Neutrophil (primary cell): ENCODE results near the gene ZNF256.
A peak's percentile ranks its signal among the peaks of the same experiment; 100 is the strongest.
"Not testable (repeated sequence)": the region's sequence is repeated elsewhere in the genome, so short reads cannot be mapped to it uniquely, and the experiment has no call there.

Experiments used
- H3K27ac ChIP-seq: fragments of 200-600 bp; sonication (generic); 2 replicates; pipeline ENCODE4 v1.5.1; 2016; ENCODE audit warnings: mild to moderate bottlenecking, moderate library complexity
- H3K27me3 ChIP-seq: fragments of 200-600 bp; sonication (generic); 2 replicates; pipeline ENCODE4 v1.6.0; 2016; ENCODE audit warnings: mild to moderate bottlenecking
- H3K36me3 ChIP-seq: fragments of 200-600 bp; sonication (generic); 2 replicates; pipeline ENCODE4 v1.5.1; 2017
- H3K4me1 ChIP-seq, 2 experiments: fragments of 200-600 bp in 1 of 2; sonication (generic) in 1 of 2; 1 replicate in 1 of 2; 2 replicates in 1 of 2; pipeline versions ENCODE4 v1.5.1 to v1.6.1; 2013 to 2016; ENCODE audit warnings: low read depth in 1 of 2, low read length in 1 of 2, mild to moderate bottlenecking in 1 of 2, moderate library complexity in 1 of 2; ENCODE audit not compliant: control insufficient read depth in 1 of 2, insufficient read depth in 1 of 2
- H3K4me3 ChIP-seq, 2 experiments: fragments of 200-600 bp in 1 of 2; sonication (generic) in 1 of 2; 1 replicate in 1 of 2; 2 replicates in 1 of 2; pipeline ENCODE4 v1.5.1; 2013 to 2016; ENCODE audit warnings: low read depth in 1 of 2, low read length in 1 of 2, mild to moderate bottlenecking in 1 of 2, moderate library complexity in 1 of 2
- H3K9me3 ChIP-seq: fragments of 200-600 bp; sonication (generic); 2 replicates; pipeline ENCODE4 v1.5.1; 2016
- CTCF ChIP-seq: fragments of 200-600 bp; sonication (generic); IDR thresholded peaks from 2 replicates; pipeline ENCODE4 v1.5.1; 2016; ENCODE audit warnings: antibody characterized with exemption

ZNF256 gene

DNA sequence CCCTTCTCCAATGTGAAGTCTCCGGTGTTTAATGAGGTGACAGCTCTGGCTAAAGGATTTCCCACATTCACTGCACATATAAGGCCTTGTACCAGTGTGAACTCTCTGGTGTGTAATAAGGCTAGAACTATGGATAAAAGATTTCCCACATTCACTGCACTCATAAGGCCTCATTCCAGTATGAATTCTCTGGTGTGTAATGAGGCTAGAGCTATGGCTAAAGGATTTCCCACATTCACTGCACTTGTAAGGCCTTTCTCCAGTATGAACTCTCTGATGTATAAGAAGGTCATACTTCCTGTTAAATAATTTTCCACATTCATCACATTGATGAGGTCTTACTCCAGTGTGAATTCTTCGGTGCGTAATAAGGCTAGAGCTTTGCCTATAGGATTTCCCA lies 5.9 kb downstream of the ZNF256 start:
- H3K9me3 ChIP-seq: peaks cover 28% of the 10 kb centered on the region

DNA sequence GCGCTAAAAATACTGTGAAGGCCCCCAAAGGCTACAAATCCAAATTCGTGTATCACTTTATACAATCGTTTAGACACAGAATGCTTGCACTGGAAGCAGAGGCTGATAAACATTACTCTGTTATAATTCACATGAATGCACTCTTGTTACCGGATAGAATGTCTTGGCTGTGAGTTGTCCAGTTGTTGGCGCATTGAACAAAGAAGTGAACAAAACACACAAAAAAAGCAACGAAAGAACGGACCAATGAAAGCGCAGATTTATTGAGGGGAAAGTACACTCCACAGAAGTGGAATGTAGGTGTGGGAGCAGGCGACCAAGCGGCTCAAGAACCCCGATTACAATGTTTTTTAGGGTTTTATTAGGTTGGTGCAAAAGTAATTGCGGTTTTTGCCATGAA lies 11.8 kb downstream of the ZNF256 start:
- peaks cover 45% of the 10 kb centered on the region for H3K9me3 ChIP-seq

More for the DNA sequence above, 5.9 kb downstream of the ZNF256 start:
- no peaks in the 10 kb centered on the region for H3K36me3 ChIP-seq
- H3K27me3 ChIP-seq: no peaks in the 10 kb centered on the region
- no peak overlapping the region for H3K27ac ChIP-seq
- H3K4me1 ChIP-seq: peaks cover 2 to 10% of the 10 kb centered on the region in 2 experiments
- TF ChIP-seq CTCF: no peak
- no peak overlapping the region for H3K4me3 ChIP-seq

DNA sequence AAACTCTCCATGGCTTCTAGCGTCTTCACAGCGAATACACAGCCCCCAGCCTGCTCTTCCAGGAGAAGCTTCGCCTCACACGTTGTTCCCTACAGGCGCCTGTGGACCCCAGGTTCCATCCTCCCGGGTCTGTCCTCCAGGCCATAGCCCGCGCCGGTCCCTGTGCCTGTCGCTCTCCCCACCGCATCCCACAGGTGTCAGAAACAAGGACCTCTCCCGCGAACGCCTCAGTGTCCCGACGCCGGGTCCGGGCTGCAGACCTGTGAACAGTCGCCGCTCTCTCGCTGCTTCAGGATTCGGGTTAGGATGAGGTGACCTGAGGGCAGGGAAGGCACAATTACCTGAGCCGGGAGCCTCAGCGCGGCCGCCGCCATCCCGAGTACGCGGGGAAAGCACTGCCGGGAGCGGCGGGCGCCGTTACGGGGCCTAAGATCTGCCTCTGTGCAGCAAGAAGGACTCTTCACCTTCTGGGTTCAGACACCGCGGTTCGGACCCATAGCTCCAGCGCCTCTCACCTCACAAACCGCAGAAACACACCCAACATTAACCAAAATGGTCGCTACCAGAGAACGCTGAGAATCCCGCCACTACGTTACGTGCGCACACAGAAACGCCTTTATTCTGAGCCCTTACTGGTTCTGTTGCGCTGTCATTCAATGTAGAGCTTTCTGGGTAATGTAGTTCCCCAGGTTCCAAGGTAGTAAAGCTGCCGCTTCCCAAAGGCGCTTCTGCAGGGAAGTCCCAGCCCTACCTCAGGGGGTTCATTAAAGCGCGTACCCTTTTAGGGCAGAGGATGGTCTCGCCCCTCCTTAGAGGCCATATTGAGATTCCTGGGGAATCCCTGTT lies 12.5 kb downstream of the ZNF256 start, which contains the start of gene ZNF418:
Gene ZNF418, minus strand, starts transcription at position 583 of the 846 bp plus-strand sequence. CDS start 1,580 bp downstream, outside the sequence.
- H3K4me1 ChIP-seq: peaks cover 6 to 8% of the 10 kb centered on the region in 2 experiments
- no peak within 1 kb of the TSS for H3K27ac ChIP-seq
- H3K27me3 ChIP-seq: peaks cover 11% of the 10 kb centered on the region
- no peaks in the 10 kb centered on the region for H3K36me3 ChIP-seq
- H3K4me3 ChIP-seq: peak within 1 kb of the TSS; percentile 44 to 63
- no peak for TF ChIP-seq CTCF
- peaks cover 41% of the 10 kb centered on the region for H3K9me3 ChIP-seq

More for the DNA sequence above, 11.8 kb downstream of the ZNF256 start:
- Histone ChIP-seq H3K4me3 (peak overlapping the region in 1 of 2 experiments; percentile 63), H3K36me3 (no peaks in the 10 kb centered on the region), H3K4me1 (peaks cover 6 to 8% of the 10 kb centered on the region in 2 experiments), H3K27ac (no peak overlapping the region), H3K27me3 (peaks cover 11% of the 10 kb centered on the region)
- no peak for TF ChIP-seq CTCF

GRCh38 chr19:57927587-57927986 lies 19.9 kb downstream of the ZNF256 start:
- H3K4me3 ChIP-seq: no peak overlapping the region
- peaks cover 7% of the 10 kb centered on the region for H3K36me3 ChIP-seq
- H3K27me3 ChIP-seq: no peaks in the 10 kb centered on the region
- no peaks in the 10 kb centered on the region for H3K4me1 ChIP-seq
- H3K27ac ChIP-seq: no peak overlapping the region
- peaks cover 42% of the 10 kb centered on the region for H3K9me3 ChIP-seq
- TF ChIP-seq CTCF: no peak

GRCh38 chr19:57916168-57916995 lies 31.1 kb downstream of the ZNF256 start, which contains the start of gene ZNF417:
Gene ZNF417, minus strand, starts transcription at chr19:57916592. Its CDS starts 181 bp downstream, at chr19:57916411.
- not testable (repeated sequence) for H3K27me3 ChIP-seq, H3K36me3 ChIP-seq, H3K9me3 ChIP-seq
- Histone ChIP-seq H3K4me3 (peak within 1 kb of the TSS; percentile 74 to 83), H3K27ac (peak within 1 kb of the TSS; percentile 82), H3K4me1 (peaks cover 9 to 14% of the 10 kb centered on the region in 2 experiments)
- peak; percentile 30 for TF ChIP-seq CTCF
